ENCODE results near the gene GNAT2. TPM values are rescaled to one million over a fixed set of nuclear protein-coding genes. Genes with fewer than 3 reads are reported as not detected.

The GNAT2 gene
- total RNA-seq, 1 donor from 2014 or later, result not detected

DNA sequence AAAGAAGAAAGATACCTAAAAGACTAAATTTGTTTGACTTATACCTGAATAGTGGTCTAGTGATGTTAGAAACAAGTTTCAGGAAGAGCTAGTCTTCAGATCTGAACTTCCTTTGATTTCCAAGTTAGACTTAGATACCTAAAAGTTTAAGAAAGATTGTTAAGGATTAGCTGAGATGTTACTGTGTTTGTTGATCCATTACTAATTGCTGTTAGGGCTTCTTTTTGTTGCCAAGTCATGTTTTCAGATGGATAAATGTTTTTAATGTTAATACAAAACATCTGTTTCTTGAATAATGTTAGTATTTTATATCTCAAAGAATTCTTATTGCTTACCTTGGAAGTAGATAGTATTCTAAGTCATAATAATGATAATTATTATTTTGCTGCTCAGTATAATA is 59.4 kb downstream of the GNAT2 start:
- Histone ChIP-seq H3K27me3 (ENCODE audit: insufficient read depth, low read length) (no peaks in the 10 kb centered on the region), H3K4me3 (ENCODE audit: insufficient read depth, low read depth, low read length) (no peak overlapping the region), H3K4me1 (ENCODE audit: insufficient read depth, low read length) (peaks cover 4% of the 10 kb centered on the region), H4K20me1 (ENCODE audit: insufficient read depth, low read length) (peaks cover 100% of the 10 kb centered on the region), H3K79me2 (ENCODE audit: insufficient read depth, low read length) (peaks cover 100% of the 10 kb centered on the region), H2AFZ (ENCODE audit: low read depth, low read length) (no peak overlapping the region), H3K4me2 (ENCODE audit: low read length) (no peak overlapping the region), H3K9me3 (ENCODE audit: insufficient read depth, low read depth, low read length) (no peaks in the 10 kb centered on the region), H3K27ac (ENCODE audit: low read depth, low read length) (no peak overlapping the region), H3K36me3 (ENCODE audit: insufficient read depth, low read length) (no peaks in the 10 kb centered on the region), H3K9ac (ENCODE audit: low read length) (no peak overlapping the region)
- FAIRE-seq, result no peak
- Mint-ChIP-seq H3K27ac (ENCODE audit: unreplicated experiment) (no peak overlapping the region), H3K4me1 (ENCODE audit: low read depth, unreplicated experiment) (peaks cover 31% of the 10 kb centered on the region), H3K27me3 (ENCODE audit: low read depth, unreplicated experiment) (no peaks in the 10 kb centered on the region), H3K9me3 (ENCODE audit: unreplicated experiment) (no peaks in the 10 kb centered on the region), H3K4me3 (ENCODE audit: unreplicated experiment) (no peak overlapping the region), H3K36me3 (ENCODE audit: low read depth, unreplicated experiment) (peaks cover 2% of the 10 kb centered on the region)
- no peak for DNase-seq (ENCODE audit: low read depth)
- TF ChIP-seq, protein P1, sequence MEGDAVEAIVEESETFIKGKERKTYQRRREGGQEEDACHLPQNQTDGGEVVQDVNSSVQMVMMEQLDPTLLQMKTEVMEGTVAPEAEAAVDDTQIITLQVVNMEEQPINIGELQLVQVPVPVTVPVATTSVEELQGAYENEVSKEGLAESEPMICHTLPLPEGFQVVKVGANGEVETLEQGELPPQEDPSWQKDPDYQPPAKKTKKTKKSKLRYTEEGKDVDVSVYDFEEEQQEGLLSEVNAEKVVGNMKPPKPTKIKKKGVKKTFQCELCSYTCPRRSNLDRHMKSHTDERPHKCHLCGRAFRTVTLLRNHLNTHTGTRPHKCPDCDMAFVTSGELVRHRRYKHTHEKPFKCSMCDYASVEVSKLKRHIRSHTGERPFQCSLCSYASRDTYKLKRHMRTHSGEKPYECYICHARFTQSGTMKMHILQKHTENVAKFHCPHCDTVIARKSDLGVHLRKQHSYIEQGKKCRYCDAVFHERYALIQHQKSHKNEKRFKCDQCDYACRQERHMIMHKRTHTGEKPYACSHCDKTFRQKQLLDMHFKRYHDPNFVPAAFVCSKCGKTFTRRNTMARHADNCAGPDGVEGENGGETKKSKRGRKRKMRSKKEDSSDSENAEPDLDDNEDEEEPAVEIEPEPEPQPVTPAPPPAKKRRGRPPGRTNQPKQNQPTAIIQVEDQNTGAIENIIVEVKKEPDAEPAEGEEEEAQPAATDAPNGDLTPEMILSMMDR (IDR thresholded peaks at IDR 0.05; ENCODE audit: insufficient read depth, low read depth, low read length), result no peak
- TF ChIP-seq EZH2 (IDR thresholded peaks at IDR 0.05; ENCODE audit: insufficient read depth, low read length), result no peak

DNA sequence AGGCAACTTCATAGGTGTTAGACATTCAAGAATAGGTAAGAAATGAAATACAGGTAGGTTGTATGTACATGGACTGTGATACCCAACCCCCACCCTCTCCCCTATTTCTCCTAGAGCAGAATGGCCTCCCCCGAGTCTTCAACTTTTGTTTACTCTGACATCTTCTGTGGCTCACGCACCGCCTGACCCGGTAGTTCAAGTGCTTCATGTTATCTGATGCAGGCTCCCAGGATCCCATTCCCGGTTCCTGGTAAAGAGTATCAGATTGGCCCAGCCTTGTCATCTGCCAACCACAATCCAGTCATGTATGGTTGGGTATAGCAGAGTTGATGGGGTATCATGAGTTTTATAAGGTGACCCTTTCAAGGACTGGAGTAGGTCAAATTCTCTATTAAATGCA is 61.9 kb downstream of the GNAT2 start:
- no peak for FAIRE-seq
- H3K27me3 ChIP-seq (ENCODE audit: insufficient read depth, low read length), result no peaks in the 10 kb centered on the region
- TF ChIP-seq, protein P1 (IDR thresholded peaks at IDR 0.05; ENCODE audit: insufficient read depth, low read depth, low read length), result no peak
- TF ChIP-seq EZH2 (IDR thresholded peaks at IDR 0.05; ENCODE audit: insufficient read depth, low read length), result no peak
- H3K4me1 ChIP-seq (ENCODE audit: insufficient read depth, low read length), result no peaks in the 10 kb centered on the region
- no peak for DNase-seq (ENCODE audit: low read depth)
- no peak overlapping the region for H3K27ac ChIP-seq (ENCODE audit: low read depth, low read length)
- H4K20me1 ChIP-seq (ENCODE audit: insufficient read depth, low read length), result peaks cover 100% of the 10 kb centered on the region
- Mint-ChIP-seq H3K4me1 (ENCODE audit: low read depth, unreplicated experiment) (peaks cover 16% of the 10 kb centered on the region), H3K9me3 (ENCODE audit: unreplicated experiment) (no peaks in the 10 kb centered on the region), H3K36me3 (ENCODE audit: low read depth, unreplicated experiment) (peaks cover 2% of the 10 kb centered on the region), H3K27me3 (ENCODE audit: low read depth, unreplicated experiment) (no peaks in the 10 kb centered on the region), H3K4me3 (ENCODE audit: unreplicated experiment) (no peak overlapping the region), H3K27ac (ENCODE audit: unreplicated experiment) (no peak overlapping the region)
- H3K4me3 ChIP-seq (ENCODE audit: insufficient read depth, low read depth, low read length), result no peak overlapping the region
- H3K79me2 ChIP-seq (ENCODE audit: insufficient read depth, low read length), result peaks cover 100% of the 10 kb centered on the region
- H3K9me3 ChIP-seq (ENCODE audit: insufficient read depth, low read depth, low read length), result no peaks in the 10 kb centered on the region
- no peak overlapping the region for H2AFZ ChIP-seq (ENCODE audit: low read depth, low read length)
- H3K36me3 ChIP-seq (ENCODE audit: insufficient read depth, low read length), result no peaks in the 10 kb centered on the region
- no peak overlapping the region for H3K4me2 ChIP-seq (ENCODE audit: low read length)
- H3K9ac ChIP-seq (ENCODE audit: low read length), result no peak overlapping the region

DNA sequence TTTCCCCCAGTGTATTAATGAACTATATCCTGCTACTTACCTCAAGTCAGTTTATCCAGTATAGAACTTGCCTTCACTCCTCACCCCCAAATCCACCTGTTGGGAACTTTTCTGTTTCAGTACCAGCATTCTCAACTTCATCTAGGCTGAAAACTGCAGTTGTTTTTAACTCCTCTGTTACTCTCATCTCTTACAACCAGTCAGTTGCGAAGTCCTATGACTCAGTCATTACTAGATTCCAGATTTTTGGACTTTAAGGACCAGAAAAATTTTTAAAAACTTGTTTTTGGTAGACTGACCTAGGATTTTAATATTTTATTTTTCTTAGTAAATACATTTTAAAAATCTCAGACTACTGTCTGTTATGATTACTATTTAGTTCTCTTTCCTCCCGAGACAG is 62.9 kb downstream of the GNAT2 start:
- H3K9me3 Mint-ChIP-seq (ENCODE audit: unreplicated experiment), result no peaks in the 10 kb centered on the region
- Histone ChIP-seq H2AFZ (ENCODE audit: low read depth, low read length) (no peak overlapping the region), H3K4me1 (ENCODE audit: insufficient read depth, low read length) (no peaks in the 10 kb centered on the region), H3K4me2 (ENCODE audit: low read length) (no peak overlapping the region), H3K9me3 (ENCODE audit: insufficient read depth, low read depth, low read length) (no peaks in the 10 kb centered on the region), H3K36me3 (ENCODE audit: insufficient read depth, low read length) (no peaks in the 10 kb centered on the region), H3K79me2 (ENCODE audit: insufficient read depth, low read length) (peaks cover 100% of the 10 kb centered on the region), H3K9ac (ENCODE audit: low read length) (no peak overlapping the region), H3K27ac (ENCODE audit: low read depth, low read length) (no peak overlapping the region), H4K20me1 (ENCODE audit: insufficient read depth, low read length) (peaks cover 99% of the 10 kb centered on the region), H3K4me3 (ENCODE audit: insufficient read depth, low read depth, low read length) (no peak overlapping the region), H3K27me3 (ENCODE audit: insufficient read depth, low read length) (no peaks in the 10 kb centered on the region)
- no peaks in the 10 kb centered on the region for H3K27me3 Mint-ChIP-seq (ENCODE audit: low read depth, unreplicated experiment)
- DNase-seq (ENCODE audit: low read depth) (no peak), FAIRE-seq (no peak)
- H3K27ac Mint-ChIP-seq (ENCODE audit: unreplicated experiment), result no peak overlapping the region
- H3K36me3 Mint-ChIP-seq (ENCODE audit: low read depth, unreplicated experiment), result peaks cover 2% of the 10 kb centered on the region
- peaks cover 12% of the 10 kb centered on the region for H3K4me1 Mint-ChIP-seq (ENCODE audit: low read depth, unreplicated experiment)
- TF ChIP-seq EZH2 (IDR thresholded peaks at IDR 0.05; ENCODE audit: insufficient read depth, low read length), result no peak
- TF ChIP-seq, protein P1 (IDR thresholded peaks at IDR 0.05; ENCODE audit: insufficient read depth, low read depth, low read length), result no peak
- no peak overlapping the region for H3K4me3 Mint-ChIP-seq (ENCODE audit: unreplicated experiment)

Other genes with a start within 250 kb of the GNAT2 start
- gene SORT1, start 221.7 kb downstream of the GNAT2 start, total RNA-seq, result 135 and 138 TPM in 2 replicates
- 143 and 148 TPM in 2 replicates for gene PSMA5, start 193.2 kb downstream of the GNAT2 start, total RNA-seq
- 0.70 and 0.77 TPM in 2 replicates for gene SYPL2, start 153.1 kb downstream of the GNAT2 start, total RNA-seq
- 5.5 and 6.2 TPM in 2 replicates for gene ATXN7L2, start 135.7 kb downstream of the GNAT2 start, total RNA-seq
- gene CYB561D1, start 125.5 kb downstream of the GNAT2 start, total RNA-seq, result 9.4 and 11.9 TPM in 2 replicates
- 1.2 and 1.8 TPM in 2 replicates for gene AMIGO1, start 109.9 kb downstream of the GNAT2 start, total RNA-seq
- gene GPR61, start 79.7 kb downstream of the GNAT2 start, total RNA-seq, result not detected in 2 replicates
- 15.3 and 16.1 TPM in 2 replicates for gene GNAI3, start 71.0 kb downstream of the GNAT2 start, total RNA-seq
- 155 and 156 TPM in 2 replicates for gene AMPD2, start 221 bp upstream of the GNAT2 start, total RNA-seq
- gene GSTM4, start 36.5 kb upstream of the GNAT2 start, total RNA-seq, result 4.4 and 4.6 TPM in 2 replicates
- gene GSTM2, start 48.4 kb upstream of the GNAT2 start, total RNA-seq, result 11.8 and 13.4 TPM in 2 replicates
- not detected in 2 replicates for gene GSTM1, start 68.2 kb upstream of the GNAT2 start, total RNA-seq
- not detected in 2 replicates for gene GSTM5, start 92.6 kb upstream of the GNAT2 start, total RNA-seq
- 25.4 and 26.1 TPM in 2 replicates for gene GSTM3, start 121.4 kb upstream of the GNAT2 start, total RNA-seq
- not detected in 2 replicates for gene EPS8L3, start 144.3 kb upstream of the GNAT2 start, total RNA-seq

All from astrocyte (in vitro differentiated cells and primary cell).